ENCODE results near the gene KRTAP1-1. TPM values are rescaled to one million over a fixed set of nuclear protein-coding genes. Genes with fewer than 3 reads are reported as not detected.

KRTAP1-1 gene
- total RNA-seq, 1 donor from 2014 or later: not detected

- H3K4me3 Mint-ChIP-seq: no peak overlapping the region
- TF ChIP-seq CTCF (IDR thresholded peaks at IDR 0.05; ENCODE audit: unreplicated experiment): no peak
- no peak for DNase-seq (ENCODE audit: low spot score in 2 of 2, unreplicated experiment in 2 of 2)
- H3K4me1 Mint-ChIP-seq: peaks cover 14% of the 10 kb centered on the region
- no peak overlapping the region for H3K27ac Mint-ChIP-seq
- no peaks in the 10 kb centered on the region for H3K36me3 Mint-ChIP-seq
- H3K9me3 Mint-ChIP-seq: peaks cover 6% of the 10 kb centered on the region
- no peaks in the 10 kb centered on the region for H3K27me3 Mint-ChIP-seq (ENCODE audit: low read depth)
These were observed 25.8 kb downstream of the KRTAP1-1 start for GRCh38 chr17:41015454-41015853.

GRCh38 chr17:41013606-41014005 is 27.6 kb downstream of the KRTAP1-1 start:
- no peaks in the 10 kb centered on the region for H3K27me3 Mint-ChIP-seq (ENCODE audit: low read depth)
- peaks cover 6% of the 10 kb centered on the region for H3K9me3 Mint-ChIP-seq
- no peaks in the 10 kb centered on the region for H3K36me3 Mint-ChIP-seq
- TF ChIP-seq CTCF (IDR thresholded peaks at IDR 0.05; ENCODE audit: unreplicated experiment): no peak
- DNase-seq (ENCODE audit: low spot score in 2 of 2, unreplicated experiment in 2 of 2): no peak
- no peak overlapping the region for H3K4me3 Mint-ChIP-seq
- H3K4me1 Mint-ChIP-seq: peaks cover 30% of the 10 kb centered on the region
- H3K27ac Mint-ChIP-seq: no peak overlapping the region

GRCh38 chr17:41013181-41013580 is 28.1 kb downstream of the KRTAP1-1 start:
- H3K9me3 Mint-ChIP-seq: peaks cover 6% of the 10 kb centered on the region
- no peaks in the 10 kb centered on the region for H3K36me3 Mint-ChIP-seq
- no peaks in the 10 kb centered on the region for H3K27me3 Mint-ChIP-seq (ENCODE audit: low read depth)
- DNase-seq (ENCODE audit: low spot score in 2 of 2, unreplicated experiment in 2 of 2): no peak
- H3K27ac Mint-ChIP-seq: no peak overlapping the region
- no peak for TF ChIP-seq CTCF (IDR thresholded peaks at IDR 0.05; ENCODE audit: unreplicated experiment)
- no peak overlapping the region for H3K4me3 Mint-ChIP-seq
- H3K4me1 Mint-ChIP-seq: peaks cover 33% of the 10 kb centered on the region

GRCh38 chr17:41012326-41013120 is 28.7 kb downstream of the KRTAP1-1 start:
- Mint-ChIP-seq H3K36me3 (no peaks in the 10 kb centered on the region), H3K9me3 (peaks cover 6% of the 10 kb centered on the region), H3K27me3 (ENCODE audit: low read depth) (no peaks in the 10 kb centered on the region), H3K4me1 (peaks cover 29% of the 10 kb centered on the region), H3K27ac (no peak overlapping the region), H3K4me3 (no peak overlapping the region)
- DNase-seq (ENCODE audit: low spot score in 2 of 2, unreplicated experiment in 2 of 2): no peak
- TF ChIP-seq CTCF (IDR thresholded peaks at IDR 0.05; ENCODE audit: unreplicated experiment): no peak

- H3K4me1 Mint-ChIP-seq: peaks cover 32% of the 10 kb centered on the region
- no peaks in the 10 kb centered on the region for H3K9me3 Mint-ChIP-seq
- H3K27ac Mint-ChIP-seq: no peak overlapping the region
- H3K36me3 Mint-ChIP-seq: no peaks in the 10 kb centered on the region
- no peak for TF ChIP-seq CTCF (IDR thresholded peaks at IDR 0.05; ENCODE audit: unreplicated experiment)
- no peak overlapping the region for H3K4me3 Mint-ChIP-seq
- H3K27me3 Mint-ChIP-seq (ENCODE audit: low read depth): no peaks in the 10 kb centered on the region
- no peak for DNase-seq (ENCODE audit: low spot score in 2 of 2, unreplicated experiment in 2 of 2)
These were observed 30.8 kb downstream of the KRTAP1-1 start for GRCh38 chr17:41010441-41010840.
